ENCODE measurements around the gene VRK1.

VRK1 gene

GRCh38 chr14:96781371-96781770, 15.8 kb upstream of the VRK1 start:
- Histone ChIP-seq H3K36me3 (replicated peaks; ENCODE audit: insufficient read depth, low read length) (no peaks in the 10 kb centered on the region), H3K9ac (ENCODE audit: low read length) (no peak overlapping the region), H3K4me3 (ENCODE audit: low read length) (no peak overlapping the region), H3K4me2 (ENCODE audit: low read depth, low read length) (no peak overlapping the region), H2AFZ (ENCODE audit: low read length) (no peak overlapping the region), H4K20me1 (ENCODE audit: insufficient read depth, low read length) (no peaks in the 10 kb centered on the region), H3K27ac (ENCODE audit: low read length) (no peak overlapping the region), H3K9me2 (replicated peaks; ENCODE audit: insufficient read depth, low read length) (no peaks in the 10 kb centered on the region), H3K79me2 (ENCODE audit: low read length) (no peaks in the 10 kb centered on the region), H3K4me1 (ENCODE audit: low read length) (no peaks in the 10 kb centered on the region), H3K9me3 (replicated peaks; ENCODE audit: insufficient read depth, low read length) (no peaks in the 10 kb centered on the region), H3F3A (ENCODE audit: insufficient read depth, low read length) (no peaks in the 10 kb centered on the region), H3K27me3 (replicated peaks; ENCODE audit: insufficient read depth, low read length) (no peaks in the 10 kb centered on the region)
- no peak for TF ChIP-seq CTCF (IDR thresholded peaks at IDR 0.05; ENCODE audit: low read length)
- TF ChIP-seq EZH2phosphoT487 (IDR thresholded peaks at IDR 0.05; ENCODE audit: low read length) = no peak
- TF ChIP-seq EZH2 (optimal IDR thresholded peaks at IDR 0.05; ENCODE audit: low read depth, low read length) = no peak
- DNase-seq = no peak

GRCh38 chr14:96782436-96782835, 14.7 kb upstream of the VRK1 start:
- Histone ChIP-seq H3K9me3 (replicated peaks; ENCODE audit: insufficient read depth, low read length) (no peaks in the 10 kb centered on the region), H3K9ac (ENCODE audit: low read length) (no peak overlapping the region), H3F3A (ENCODE audit: insufficient read depth, low read length) (no peaks in the 10 kb centered on the region), H2AFZ (ENCODE audit: low read length) (no peak overlapping the region), H3K36me3 (replicated peaks; ENCODE audit: insufficient read depth, low read length) (no peaks in the 10 kb centered on the region), H3K79me2 (ENCODE audit: low read length) (no peaks in the 10 kb centered on the region), H3K27me3 (replicated peaks; ENCODE audit: insufficient read depth, low read length) (no peaks in the 10 kb centered on the region), H4K20me1 (ENCODE audit: insufficient read depth, low read length) (no peaks in the 10 kb centered on the region), H3K27ac (ENCODE audit: low read length) (no peak overlapping the region), H3K9me2 (replicated peaks; ENCODE audit: insufficient read depth, low read length) (no peaks in the 10 kb centered on the region), H3K4me2 (ENCODE audit: low read depth, low read length) (no peak overlapping the region), H3K4me3 (ENCODE audit: low read length) (no peak overlapping the region), H3K4me1 (ENCODE audit: low read length) (no peaks in the 10 kb centered on the region)
- no peak for DNase-seq
- TF ChIP-seq EZH2 (optimal IDR thresholded peaks at IDR 0.05; ENCODE audit: low read depth, low read length) (no peak), CTCF (IDR thresholded peaks at IDR 0.05; ENCODE audit: low read length) (no peak), EZH2phosphoT487 (IDR thresholded peaks at IDR 0.05; ENCODE audit: low read length) (no peak)

GRCh38 chr14:96783043-96783914, 13.9 kb upstream of the VRK1 start:
- no peak overlapping the region for H3K4me3 ChIP-seq (ENCODE audit: low read length)
- H3K9me2 ChIP-seq (replicated peaks; ENCODE audit: insufficient read depth, low read length) = no peaks in the 10 kb centered on the region
- no peak overlapping the region for H3K27ac ChIP-seq (ENCODE audit: low read length)
- H3F3A ChIP-seq (ENCODE audit: insufficient read depth, low read length) = no peaks in the 10 kb centered on the region
- no peak overlapping the region for H2AFZ ChIP-seq (ENCODE audit: low read length)
- H3K4me1 ChIP-seq (ENCODE audit: low read length) = no peaks in the 10 kb centered on the region
- no peaks in the 10 kb centered on the region for H4K20me1 ChIP-seq (ENCODE audit: insufficient read depth, low read length)
- no peak overlapping the region for H3K4me2 ChIP-seq (ENCODE audit: low read depth, low read length)
- no peak overlapping the region for H3K9ac ChIP-seq (ENCODE audit: low read length)
- TF ChIP-seq EZH2phosphoT487 (IDR thresholded peaks at IDR 0.05; ENCODE audit: low read length) (no peak), EZH2 (optimal IDR thresholded peaks at IDR 0.05; ENCODE audit: low read depth, low read length) (no peak), CTCF (IDR thresholded peaks at IDR 0.05; ENCODE audit: low read length) (no peak)
- no peaks in the 10 kb centered on the region for H3K27me3 ChIP-seq (replicated peaks; ENCODE audit: insufficient read depth, low read length)
- H3K36me3 ChIP-seq (replicated peaks; ENCODE audit: insufficient read depth, low read length) = no peaks in the 10 kb centered on the region
- no peaks in the 10 kb centered on the region for H3K9me3 ChIP-seq (replicated peaks; ENCODE audit: insufficient read depth, low read length)
- no peak for DNase-seq
- no peaks in the 10 kb centered on the region for H3K79me2 ChIP-seq (ENCODE audit: low read length)
